Measurements from ENCODE around the gene MIS12. TPM values are rescaled to one million over a fixed set of nuclear protein-coding genes. Genes with fewer than 3 reads are reported as not detected.

MIS12 gene
- total RNA-seq, 2 donors from 2014 or later = 27.1 to 28.9 TPM

DNA sequence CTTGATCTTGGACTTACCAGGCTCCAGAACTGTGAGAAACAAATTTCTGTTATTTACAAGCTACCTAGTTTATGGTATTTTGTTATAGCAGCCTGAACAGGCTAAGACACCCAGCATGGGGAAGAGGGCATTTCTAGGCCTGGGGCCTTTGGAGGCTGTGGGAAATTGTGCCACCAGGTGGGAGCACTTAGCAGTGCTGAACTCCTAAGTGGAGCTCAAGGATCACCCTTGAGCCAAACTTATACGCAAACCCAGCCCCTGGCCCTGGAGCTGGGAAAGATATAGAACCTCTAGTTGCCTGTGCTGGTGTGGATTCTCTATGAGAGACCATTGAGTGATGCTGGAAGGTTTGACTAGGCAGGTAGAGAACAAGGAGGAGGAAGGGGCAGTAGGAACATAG is 36.1 kb downstream of the MIS12 start:
- no peaks in the 10 kb centered on the region for H3K36me3 Mint-ChIP-seq (ENCODE audit: low read depth)
- peaks cover 11% of the 10 kb centered on the region for H3K27me3 Mint-ChIP-seq (ENCODE audit: insufficient read depth)

DNA sequence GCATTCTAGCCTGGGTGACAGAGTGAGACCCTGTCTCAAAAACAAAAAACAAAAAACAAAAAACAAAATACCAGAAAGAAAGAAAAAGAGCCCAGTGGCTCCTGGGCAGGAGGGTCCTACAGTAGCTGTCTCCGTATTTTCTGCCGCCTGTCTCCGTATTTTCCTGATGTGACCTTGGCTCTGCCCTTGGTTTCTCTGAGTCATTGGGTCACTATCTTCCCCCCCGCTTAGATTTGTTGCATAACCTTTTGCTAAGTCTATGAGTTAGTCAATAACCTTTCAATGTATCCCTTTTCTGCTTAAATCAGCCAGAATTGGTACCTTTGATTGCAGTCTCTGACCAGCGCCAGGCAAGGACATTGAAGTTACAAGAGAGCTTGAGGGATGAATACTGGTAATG is 36.9 kb downstream of the MIS12 start:
- no peaks in the 10 kb centered on the region for H3K36me3 Mint-ChIP-seq (ENCODE audit: low read depth)
- no peaks in the 10 kb centered on the region for H3K4me1 Mint-ChIP-seq
- Histone ChIP-seq H3K4me1 (ENCODE audit: control insufficient read depth, insufficient read depth, low read length) (no peaks in the 10 kb centered on the region), H3K9me3 (ENCODE audit: control insufficient read depth, low read length) (no peaks in the 10 kb centered on the region), H3K9ac (ENCODE audit: extremely low read depth, low read length, poor library complexity, severe bottlenecking) (no peak overlapping the region), H3K36me3 (ENCODE audit: control insufficient read depth, insufficient read depth, low read length) (no peaks in the 10 kb centered on the region), H3K27ac (ENCODE audit: low read depth, low read length) (no peak overlapping the region), H3K4me3 (ENCODE audit: low read length) (no peak overlapping the region), H3K27me3 (ENCODE audit: control insufficient read depth, insufficient read depth, low read length, poor library complexity, severe bottlenecking) (no peaks in the 10 kb centered on the region)
- TF ChIP-seq, protein P1, sequence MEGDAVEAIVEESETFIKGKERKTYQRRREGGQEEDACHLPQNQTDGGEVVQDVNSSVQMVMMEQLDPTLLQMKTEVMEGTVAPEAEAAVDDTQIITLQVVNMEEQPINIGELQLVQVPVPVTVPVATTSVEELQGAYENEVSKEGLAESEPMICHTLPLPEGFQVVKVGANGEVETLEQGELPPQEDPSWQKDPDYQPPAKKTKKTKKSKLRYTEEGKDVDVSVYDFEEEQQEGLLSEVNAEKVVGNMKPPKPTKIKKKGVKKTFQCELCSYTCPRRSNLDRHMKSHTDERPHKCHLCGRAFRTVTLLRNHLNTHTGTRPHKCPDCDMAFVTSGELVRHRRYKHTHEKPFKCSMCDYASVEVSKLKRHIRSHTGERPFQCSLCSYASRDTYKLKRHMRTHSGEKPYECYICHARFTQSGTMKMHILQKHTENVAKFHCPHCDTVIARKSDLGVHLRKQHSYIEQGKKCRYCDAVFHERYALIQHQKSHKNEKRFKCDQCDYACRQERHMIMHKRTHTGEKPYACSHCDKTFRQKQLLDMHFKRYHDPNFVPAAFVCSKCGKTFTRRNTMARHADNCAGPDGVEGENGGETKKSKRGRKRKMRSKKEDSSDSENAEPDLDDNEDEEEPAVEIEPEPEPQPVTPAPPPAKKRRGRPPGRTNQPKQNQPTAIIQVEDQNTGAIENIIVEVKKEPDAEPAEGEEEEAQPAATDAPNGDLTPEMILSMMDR (conservative IDR thresholded peaks at IDR 0.05) = no peak
- no peak for DNase-seq
- H3K4me3 Mint-ChIP-seq = no peak overlapping the region
- no peak overlapping the region for H3K27ac Mint-ChIP-seq
- WGBS, 2 experiments (ENCODE audit: insufficient coverage in 1 of 2, insufficient read length in 1 of 2) = 89 to 92% methylated on average over 4 to 5 of the region's 5 CpGs
- no peaks in the 10 kb centered on the region for H3K9me3 Mint-ChIP-seq
- H3K27me3 Mint-ChIP-seq (ENCODE audit: insufficient read depth) = peaks cover 4% of the 10 kb centered on the region

More for the DNA sequence above, 36.1 kb downstream of the MIS12 start:
- Mint-ChIP-seq H3K9me3 (no peaks in the 10 kb centered on the region), H3K4me1 (no peaks in the 10 kb centered on the region), H3K4me3 (no peak overlapping the region), H3K27ac (no peak overlapping the region)
- TF ChIP-seq, protein P1 (conservative IDR thresholded peaks at IDR 0.05) = peak; percentile 49
- H3K9me3 ChIP-seq (ENCODE audit: control insufficient read depth, low read length) = no peaks in the 10 kb centered on the region
- H3K27ac ChIP-seq (ENCODE audit: low read depth, low read length) = no peak overlapping the region
- no peaks in the 10 kb centered on the region for H3K4me1 ChIP-seq (ENCODE audit: control insufficient read depth, insufficient read depth, low read length)
- H3K9ac ChIP-seq (ENCODE audit: extremely low read depth, low read length, poor library complexity, severe bottlenecking) = no peak overlapping the region
- no peaks in the 10 kb centered on the region for H3K27me3 ChIP-seq (ENCODE audit: control insufficient read depth, insufficient read depth, low read length, poor library complexity, severe bottlenecking)
- DNase-seq = no peak
- H3K36me3 ChIP-seq (ENCODE audit: control insufficient read depth, insufficient read depth, low read length) = no peaks in the 10 kb centered on the region
- WGBS, 2 experiments (ENCODE audit: insufficient coverage in 1 of 2, insufficient read length in 1 of 2) = 100% methylated on average over 1 of the region's 1 CpG; no CpG with 5 or more reads in 1 of the 2 experiments
- no peak overlapping the region for H3K4me3 ChIP-seq (ENCODE audit: low read length)

DNA sequence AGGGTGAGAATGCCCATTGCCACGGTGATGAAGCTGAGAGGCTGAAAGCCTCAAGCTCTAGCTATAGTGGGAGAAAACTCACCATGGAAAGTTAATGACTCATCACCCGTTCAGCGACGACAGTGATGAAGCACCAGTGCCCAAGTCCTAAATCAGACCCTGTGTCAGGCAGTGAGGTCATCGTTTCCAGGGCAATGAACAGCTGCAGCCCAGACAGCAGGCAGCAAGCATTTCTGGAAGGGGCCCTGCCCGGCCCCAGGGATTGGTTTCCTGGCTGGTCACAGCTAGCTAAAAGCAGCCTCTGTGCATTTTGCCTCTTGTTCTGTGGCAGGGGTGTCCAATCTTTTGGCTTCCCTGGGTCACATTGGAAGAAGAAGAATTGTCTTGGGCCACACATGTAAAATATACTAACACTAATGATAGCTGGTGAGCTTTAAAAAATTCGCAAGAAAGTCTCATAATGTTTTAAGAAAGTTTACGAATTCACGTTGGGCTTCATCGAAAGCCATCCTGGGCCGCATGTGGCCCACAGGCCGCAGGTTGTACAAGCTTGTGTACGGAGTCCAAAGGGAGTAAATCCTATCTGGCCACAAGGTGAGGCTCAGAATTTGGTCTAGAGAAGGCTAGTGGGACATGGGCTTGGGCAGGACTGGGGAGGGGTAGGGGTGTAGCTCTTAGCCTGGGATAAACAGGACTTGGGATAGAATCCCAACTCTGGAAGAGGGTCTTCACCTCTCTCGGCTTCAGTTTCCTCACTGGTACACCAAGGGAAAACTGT is 40.6 kb downstream of the MIS12 start:
- no peaks in the 10 kb centered on the region for H3K36me3 ChIP-seq (ENCODE audit: control insufficient read depth, insufficient read depth, low read length)
- H3K27ac ChIP-seq (ENCODE audit: low read depth, low read length) = peak overlapping the region; percentile 99

More for the DNA sequence above, 40.6 kb downstream of the MIS12 start:
- H3K27me3 Mint-ChIP-seq (ENCODE audit: insufficient read depth) = peaks cover 3% of the 10 kb centered on the region
- H3K27ac Mint-ChIP-seq = no peak overlapping the region
- 73 to 83% methylated on average over 12 to 14 of the region's 14 CpGs for WGBS, 2 experiments (ENCODE audit: insufficient coverage in 1 of 2, insufficient read length in 1 of 2)
- no peak for DNase-seq
- Histone ChIP-seq H3K4me1 (ENCODE audit: control insufficient read depth, insufficient read depth, low read length) (no peaks in the 10 kb centered on the region), H3K9me3 (ENCODE audit: control insufficient read depth, low read length) (no peaks in the 10 kb centered on the region), H3K27me3 (ENCODE audit: control insufficient read depth, insufficient read depth, low read length, poor library complexity, severe bottlenecking) (no peaks in the 10 kb centered on the region), H3K4me3 (ENCODE audit: low read length) (no peak overlapping the region), H3K9ac (ENCODE audit: extremely low read depth, low read length, poor library complexity, severe bottlenecking) (no peak overlapping the region)
- H3K4me1 Mint-ChIP-seq = no peaks in the 10 kb centered on the region
- no peaks in the 10 kb centered on the region for H3K36me3 Mint-ChIP-seq (ENCODE audit: low read depth)
- no peak overlapping the region for H3K4me3 Mint-ChIP-seq
- TF ChIP-seq, protein P1 (conservative IDR thresholded peaks at IDR 0.05) = no peak
- H3K9me3 Mint-ChIP-seq = no peaks in the 10 kb centered on the region

Measured in endodermal cell (in vitro differentiated cells).